HEK293 (cell line): Measurements from ENCODE around the gene IL1B.

Experiments
- BCL11B ChIP-seq: fragments of 450-650 bp; formaldehyde crosslinking; IDR thresholded peaks from 2 replicates; pipeline ENCODE4 v1.5.1; 2016; ENCODE audit warnings: low read depth, missing biosample characterization, missing genetic modification characterization
- HOXD13 ChIP-seq: sonication (generic); formaldehyde crosslinking; IDR thresholded peaks from 2 replicates; pipeline ENCODE4 v1.8.0; 2022; ENCODE audit warnings: missing genetic modification reagents, borderline replicate concordance
- OSR2 ChIP-seq: fragments of 450-650 bp; formaldehyde crosslinking; IDR thresholded peaks from 2 replicates; pipeline ENCODE4 v1.5.1; 2016; ENCODE audit warnings: missing biosample characterization, missing genetic modification characterization
- OVOL3 ChIP-seq: fragments of 450-650 bp; formaldehyde crosslinking; IDR thresholded peaks from 2 replicates; pipeline ENCODE4 v1.5.1; 2016; ENCODE audit warnings: missing biosample characterization, missing genetic modification characterization
- RBAK ChIP-seq: fragments of 450-650 bp; formaldehyde crosslinking; IDR thresholded peaks from 2 replicates; pipeline ENCODE4 v1.5.1; 2016; ENCODE audit warnings: missing biosample characterization, missing genetic modification characterization
- SALL2 ChIP-seq: fragments of 450-650 bp; formaldehyde crosslinking; IDR thresholded peaks from 2 replicates; pipeline ENCODE4 v1.5.0; 2017; ENCODE audit warnings: missing biosample characterization, mild to moderate bottlenecking, missing genetic modification characterization, borderline replicate concordance
- TCF7L2 ChIP-seq: IDR thresholded peaks from 2 replicates; pipeline ENCODE4 v1.6.1; 2011; ENCODE audit warnings: low read depth, mild to moderate bottlenecking, inconsistent platforms, low read length, moderate library complexity, borderline replicate concordance
- ZEB2 ChIP-seq: fragments of 450-650 bp; formaldehyde crosslinking; IDR thresholded peaks from 2 replicates; pipeline ENCODE4 v1.5.1; 2016; ENCODE audit warnings: missing biosample characterization, missing genetic modification characterization
- ZFHX2 ChIP-seq: fragments of 450-650 bp; formaldehyde crosslinking; conservative IDR thresholded peaks from 2 replicates; pipeline ENCODE4 v1.5.1; 2016; ENCODE audit warnings: missing biosample characterization, missing genetic modification characterization
- ZNF132 ChIP-seq: fragments of 450-650 bp; formaldehyde crosslinking; IDR thresholded peaks from 2 replicates; pipeline ENCODE4 v1.5.1; 2017; ENCODE audit warnings: missing biosample characterization, missing genetic modification characterization, borderline replicate concordance
- ZNF146 ChIP-seq: fragments of 450-650 bp; formaldehyde crosslinking; IDR thresholded peaks from 2 replicates; pipeline ENCODE4 v1.5.1; 2016; ENCODE audit warnings: missing biosample characterization, missing genetic modification characterization
- ZNF169 ChIP-seq: fragments of 450-650 bp; formaldehyde crosslinking; IDR thresholded peaks from 2 replicates; pipeline ENCODE4 v1.5.1; 2016; ENCODE audit warnings: missing biosample characterization, missing genetic modification characterization
- ZNF175 ChIP-seq: fragments of 450-650 bp; formaldehyde crosslinking; IDR thresholded peaks from 2 replicates; pipeline ENCODE4 v1.5.1; 2016; ENCODE audit warnings: missing biosample characterization, missing genetic modification characterization
- ZNF239 ChIP-seq: fragments of 450-650 bp; formaldehyde crosslinking; IDR thresholded peaks from 2 replicates; pipeline ENCODE4 v1.5.1; 2016; ENCODE audit warnings: missing biosample characterization, missing genetic modification characterization
- ZNF335 ChIP-seq: fragments of 450-650 bp; formaldehyde crosslinking; conservative IDR thresholded peaks from 2 replicates; pipeline ENCODE4 v1.5.1; 2016; ENCODE audit warnings: missing biosample characterization, missing genetic modification characterization
- ZNF341 ChIP-seq: fragments of 450-650 bp; formaldehyde crosslinking; IDR thresholded peaks from 2 replicates; pipeline ENCODE4; 2016; ENCODE audit warnings: low read depth, missing biosample characterization, missing genetic modification characterization
- ZNF350 ChIP-seq: fragments of 450-650 bp; formaldehyde crosslinking; IDR thresholded peaks from 2 replicates; pipeline ENCODE4 v1.5.0; 2017; ENCODE audit warnings: missing biosample characterization, mild to moderate bottlenecking, missing genetic modification characterization
- ZNF529 ChIP-seq: fragments of 450-650 bp; formaldehyde crosslinking; IDR thresholded peaks from 2 replicates; pipeline ENCODE4 v1.5.1; 2017; ENCODE audit warnings: missing genetic modification characterization, missing biosample characterization; ENCODE audit not compliant: insufficient replicate concordance
- ZNF626 ChIP-seq: fragments of 450-650 bp; sonication (Bioruptor Pico); formaldehyde crosslinking; IDR thresholded peaks from 2 replicates; pipeline ENCODE4 v1.5.1; 2018; ENCODE audit warnings: missing biosample characterization, missing genetic modification characterization, inconsistent platforms
- ZNF629 ChIP-seq: fragments of 450-650 bp; formaldehyde crosslinking; IDR thresholded peaks from 2 replicates; pipeline ENCODE4 v1.5.1; 2017; ENCODE audit warnings: missing biosample characterization, missing genetic modification characterization
- ZNF660 ChIP-seq: fragments of 450-650 bp; IDR thresholded peaks from 2 replicates; pipeline ENCODE4 v1.5.1; 2018; ENCODE audit warnings: missing biosample characterization, mild to moderate bottlenecking, missing genetic modification characterization
- ZNF830 ChIP-seq: fragments of 450-650 bp; IDR thresholded peaks from 2 replicates; pipeline ENCODE4 v1.5.0; 2018; ENCODE audit warnings: missing biosample characterization, missing genetic modification characterization, low read depth, mild to moderate bottlenecking, moderate library complexity
- TF ChIP-seq, protein P1 (sequence below): fragments of 450-650 bp; formaldehyde crosslinking; IDR thresholded peaks from 2 replicates; pipeline ENCODE4 v1.5.1; 2017; ENCODE audit warnings: missing biosample characterization, missing genetic modification characterization
- TF ChIP-seq, protein P2 (sequence below): IDR thresholded peaks from 2 replicates; pipeline ENCODE4 v1.6.1; 2011; ENCODE audit warnings: mild to moderate bottlenecking, low read depth, low read length, borderline replicate concordance
- TF ChIP-seq, protein P3 (sequence below): fragments of 450-650 bp; formaldehyde crosslinking; IDR thresholded peaks from 2 replicates; pipeline ENCODE4 v1.5.1; 2017; ENCODE audit warnings: missing biosample characterization, missing genetic modification characterization
- TF ChIP-seq, protein P4 (sequence below): fragments of 450-650 bp; IDR thresholded peaks from 2 replicates; pipeline ENCODE4 v1.5.1; 2018; ENCODE audit warnings: missing biosample characterization, missing genetic modification characterization
- TF ChIP-seq, protein P5 (sequence below): fragments of 450-650 bp; formaldehyde crosslinking; IDR thresholded peaks from 2 replicates; pipeline ENCODE4 v1.5.0; 2017; ENCODE audit warnings: missing biosample characterization, missing genetic modification characterization, borderline replicate concordance
- TF ChIP-seq, protein P6 (sequence below): fragments of 450-650 bp; formaldehyde crosslinking; IDR thresholded peaks from 2 replicates; pipeline ENCODE4 v1.5.1; 2016; ENCODE audit warnings: missing biosample characterization, missing genetic modification characterization

IL1B gene

DNA sequence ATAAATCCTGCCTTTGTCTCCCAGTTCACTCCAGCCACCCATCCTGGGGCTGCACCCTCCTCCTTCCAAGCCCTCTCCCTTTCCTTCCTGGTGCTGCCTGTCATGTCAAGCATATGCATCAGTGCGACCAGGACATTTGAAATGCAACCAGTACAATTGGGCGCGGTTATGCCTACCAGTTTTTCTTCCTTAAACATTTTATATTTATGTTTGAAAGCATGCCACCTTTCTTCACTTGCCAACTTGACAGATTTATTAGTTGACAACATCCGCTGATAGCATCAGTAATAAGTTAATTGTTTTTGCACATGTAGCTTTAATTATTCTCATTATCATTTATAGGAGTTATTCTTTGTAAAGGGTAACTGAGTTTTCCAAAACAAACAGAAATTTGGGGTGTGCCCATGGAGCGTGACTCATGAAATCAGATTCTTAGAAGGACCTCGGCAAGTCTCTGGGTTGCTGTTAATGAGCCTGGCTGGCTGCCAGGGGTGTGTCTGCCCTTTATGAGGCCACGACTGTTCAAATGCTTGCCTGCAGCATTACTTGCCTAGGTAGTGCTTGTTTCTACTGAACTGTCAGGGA is 32.8 kb upstream of the IL1B start (continued):
- TF ChIP-seq, protein P1, sequence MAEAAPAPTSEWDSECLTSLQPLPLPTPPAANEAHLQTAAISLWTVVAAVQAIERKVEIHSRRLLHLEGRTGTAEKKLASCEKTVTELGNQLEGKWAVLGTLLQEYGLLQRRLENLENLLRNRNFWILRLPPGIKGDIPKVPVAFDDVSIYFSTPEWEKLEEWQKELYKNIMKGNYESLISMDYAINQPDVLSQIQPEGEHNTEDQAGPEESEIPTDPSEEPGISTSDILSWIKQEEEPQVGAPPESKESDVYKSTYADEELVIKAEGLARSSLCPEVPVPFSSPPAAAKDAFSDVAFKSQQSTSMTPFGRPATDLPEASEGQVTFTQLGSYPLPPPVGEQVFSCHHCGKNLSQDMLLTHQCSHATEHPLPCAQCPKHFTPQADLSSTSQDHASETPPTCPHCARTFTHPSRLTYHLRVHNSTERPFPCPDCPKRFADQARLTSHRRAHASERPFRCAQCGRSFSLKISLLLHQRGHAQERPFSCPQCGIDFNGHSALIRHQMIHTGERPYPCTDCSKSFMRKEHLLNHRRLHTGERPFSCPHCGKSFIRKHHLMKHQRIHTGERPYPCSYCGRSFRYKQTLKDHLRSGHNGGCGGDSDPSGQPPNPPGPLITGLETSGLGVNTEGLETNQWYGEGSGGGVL (tag by site-specific recombination) = no peak
- TF ChIP-seq BCL11B (tag by site-specific recombination) (peak; percentile 85), ZNF239 (tag by site-specific recombination) (no peak), ZNF529 (tag by site-specific recombination) (peak; percentile 43), OVOL3 (tag by site-specific recombination) (peak; percentile 88), SALL2 (tag by site-specific recombination) (no peak), ZNF169 (tag by site-specific recombination) (no peak), ZNF132 (no peak), ZNF146 (tag by site-specific recombination) (0 out of 2 replicates have a peak, but pooled peaks have one; percentile 21), ZEB2 (tag by site-specific recombination) (peak; percentile 83), ZNF175 (tag by site-specific recombination) (no peak), ZNF660 (tag by site-specific recombination) (peak; percentile 92), ZFHX2 (tag by site-specific recombination) (no peak), RBAK (no peak), OSR2 (tag by site-specific recombination) (peak; percentile 96), ZNF350 (tag by site-specific recombination) (0 out of 2 replicates have a peak, but pooled peaks have one; percentile 14), ZNF335 (tag by site-specific recombination) (peak; percentile 71), ZNF626 (tag by site-specific recombination) (peak; percentile 79; the same call in 1 of the 2 replicates), ZNF830 (tag by site-specific recombination) (no peak), ZNF629 (tag by site-specific recombination) (peak; percentile 78), TCF7L2 (no peak), HOXD13 (peak; percentile 93; the same call in 1 of the 2 replicates), ZNF341 (tag by site-specific recombination) (no peak)
- TF ChIP-seq, protein P2, sequence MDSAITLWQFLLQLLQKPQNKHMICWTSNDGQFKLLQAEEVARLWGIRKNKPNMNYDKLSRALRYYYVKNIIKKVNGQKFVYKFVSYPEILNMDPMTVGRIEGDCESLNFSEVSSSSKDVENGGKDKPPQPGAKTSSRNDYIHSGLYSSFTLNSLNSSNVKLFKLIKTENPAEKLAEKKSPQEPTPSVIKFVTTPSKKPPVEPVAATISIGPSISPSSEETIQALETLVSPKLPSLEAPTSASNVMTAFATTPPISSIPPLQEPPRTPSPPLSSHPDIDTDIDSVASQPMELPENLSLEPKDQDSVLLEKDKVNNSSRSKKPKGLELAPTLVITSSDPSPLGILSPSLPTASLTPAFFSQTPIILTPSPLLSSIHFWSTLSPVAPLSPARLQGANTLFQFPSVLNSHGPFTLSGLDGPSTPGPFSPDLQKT = no peak
- TF ChIP-seq, protein P3, sequence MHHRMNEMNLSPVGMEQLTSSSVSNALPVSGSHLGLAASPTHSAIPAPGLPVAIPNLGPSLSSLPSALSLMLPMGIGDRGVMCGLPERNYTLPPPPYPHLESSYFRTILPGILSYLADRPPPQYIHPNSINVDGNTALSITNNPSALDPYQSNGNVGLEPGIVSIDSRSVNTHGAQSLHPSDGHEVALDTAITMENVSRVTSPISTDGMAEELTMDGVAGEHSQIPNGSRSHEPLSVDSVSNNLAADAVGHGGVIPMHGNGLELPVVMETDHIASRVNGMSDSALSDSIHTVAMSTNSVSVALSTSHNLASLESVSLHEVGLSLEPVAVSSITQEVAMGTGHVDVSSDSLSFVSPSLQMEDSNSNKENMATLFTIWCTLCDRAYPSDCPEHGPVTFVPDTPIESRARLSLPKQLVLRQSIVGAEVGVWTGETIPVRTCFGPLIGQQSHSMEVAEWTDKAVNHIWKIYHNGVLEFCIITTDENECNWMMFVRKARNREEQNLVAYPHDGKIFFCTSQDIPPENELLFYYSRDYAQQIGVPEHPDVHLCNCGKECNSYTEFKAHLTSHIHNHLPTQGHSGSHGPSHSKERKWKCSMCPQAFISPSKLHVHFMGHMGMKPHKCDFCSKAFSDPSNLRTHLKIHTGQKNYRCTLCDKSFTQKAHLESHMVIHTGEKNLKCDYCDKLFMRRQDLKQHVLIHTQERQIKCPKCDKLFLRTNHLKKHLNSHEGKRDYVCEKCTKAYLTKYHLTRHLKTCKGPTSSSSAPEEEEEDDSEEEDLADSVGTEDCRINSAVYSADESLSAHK = peak; percentile 90
- TF ChIP-seq, protein P4, sequence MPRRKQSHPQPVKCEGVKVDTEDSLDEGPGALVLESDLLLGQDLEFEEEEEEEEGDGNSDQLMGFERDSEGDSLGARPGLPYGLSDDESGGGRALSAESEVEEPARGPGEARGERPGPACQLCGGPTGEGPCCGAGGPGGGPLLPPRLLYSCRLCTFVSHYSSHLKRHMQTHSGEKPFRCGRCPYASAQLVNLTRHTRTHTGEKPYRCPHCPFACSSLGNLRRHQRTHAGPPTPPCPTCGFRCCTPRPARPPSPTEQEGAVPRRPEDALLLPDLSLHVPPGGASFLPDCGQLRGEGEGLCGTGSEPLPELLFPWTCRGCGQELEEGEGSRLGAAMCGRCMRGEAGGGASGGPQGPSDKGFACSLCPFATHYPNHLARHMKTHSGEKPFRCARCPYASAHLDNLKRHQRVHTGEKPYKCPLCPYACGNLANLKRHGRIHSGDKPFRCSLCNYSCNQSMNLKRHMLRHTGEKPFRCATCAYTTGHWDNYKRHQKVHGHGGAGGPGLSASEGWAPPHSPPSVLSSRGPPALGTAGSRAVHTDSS (tag by site-specific recombination) = peak; percentile 45; the same call in 1 of the 2 replicates
- TF ChIP-seq, protein P5, sequence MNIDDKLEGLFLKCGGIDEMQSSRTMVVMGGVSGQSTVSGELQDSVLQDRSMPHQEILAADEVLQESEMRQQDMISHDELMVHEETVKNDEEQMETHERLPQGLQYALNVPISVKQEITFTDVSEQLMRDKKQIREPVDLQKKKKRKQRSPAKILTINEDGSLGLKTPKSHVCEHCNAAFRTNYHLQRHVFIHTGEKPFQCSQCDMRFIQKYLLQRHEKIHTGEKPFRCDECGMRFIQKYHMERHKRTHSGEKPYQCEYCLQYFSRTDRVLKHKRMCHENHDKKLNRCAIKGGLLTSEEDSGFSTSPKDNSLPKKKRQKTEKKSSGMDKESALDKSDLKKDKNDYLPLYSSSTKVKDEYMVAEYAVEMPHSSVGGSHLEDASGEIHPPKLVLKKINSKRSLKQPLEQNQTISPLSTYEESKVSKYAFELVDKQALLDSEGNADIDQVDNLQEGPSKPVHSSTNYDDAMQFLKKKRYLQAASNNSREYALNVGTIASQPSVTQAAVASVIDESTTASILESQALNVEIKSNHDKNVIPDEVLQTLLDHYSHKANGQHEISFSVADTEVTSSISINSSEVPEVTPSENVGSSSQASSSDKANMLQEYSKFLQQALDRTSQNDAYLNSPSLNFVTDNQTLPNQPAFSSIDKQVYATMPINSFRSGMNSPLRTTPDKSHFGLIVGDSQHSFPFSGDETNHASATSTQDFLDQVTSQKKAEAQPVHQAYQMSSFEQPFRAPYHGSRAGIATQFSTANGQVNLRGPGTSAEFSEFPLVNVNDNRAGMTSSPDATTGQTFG (tag by site-specific recombination) = peak; percentile 64; the same call in 1 of the 2 replicates
- TF ChIP-seq, protein P6, sequence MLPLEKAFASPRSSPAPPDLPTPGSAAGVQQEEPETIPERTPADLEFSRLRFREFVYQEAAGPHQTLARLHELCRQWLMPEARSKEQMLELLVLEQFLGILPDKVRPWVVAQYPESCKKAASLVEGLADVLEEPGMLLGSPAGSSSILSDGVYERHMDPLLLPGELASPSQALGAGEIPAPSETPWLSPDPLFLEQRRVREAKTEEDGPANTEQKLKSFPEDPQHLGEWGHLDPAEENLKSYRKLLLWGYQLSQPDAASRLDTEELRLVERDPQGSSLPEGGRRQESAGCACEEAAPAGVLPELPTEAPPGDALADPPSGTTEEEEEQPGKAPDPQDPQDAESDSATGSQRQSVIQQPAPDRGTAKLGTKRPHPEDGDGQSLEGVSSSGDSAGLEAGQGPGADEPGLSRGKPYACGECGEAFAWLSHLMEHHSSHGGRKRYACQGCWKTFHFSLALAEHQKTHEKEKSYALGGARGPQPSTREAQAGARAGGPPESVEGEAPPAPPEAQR = no peak
